ENCODE results near the gene STC2. TPM values are rescaled to one million over a fixed set of nuclear protein-coding genes. Genes with fewer than 3 reads are reported as not detected.

Gene STC2
- total RNA-seq, 1 donor from 2014 or later: 26.0 TPM

DNA sequence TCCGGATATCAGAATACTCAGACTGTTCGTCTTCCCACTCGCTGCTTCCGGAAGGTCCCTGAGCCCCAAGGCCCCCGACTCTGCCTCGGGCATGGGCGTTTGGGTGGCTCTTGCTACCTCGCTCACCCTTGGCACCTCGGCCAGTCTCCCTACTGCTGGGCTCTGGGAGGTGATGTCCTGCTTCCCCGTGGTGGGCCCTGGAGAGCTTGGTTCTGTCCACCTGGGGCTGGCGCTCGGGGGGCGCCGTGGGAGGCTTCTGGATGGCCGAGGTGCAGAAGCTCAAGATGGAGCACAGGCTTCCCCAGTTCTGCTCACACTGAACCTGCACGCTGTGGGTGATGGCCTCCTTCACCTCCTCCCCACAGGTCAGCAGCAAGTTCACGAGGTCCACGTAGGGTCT, 10.4 kb downstream of the STC2 start:
- DNase-seq (ENCODE audit: low spot score in 2 of 2, unreplicated experiment in 2 of 2): no peak
- Mint-ChIP-seq H3K27me3 (ENCODE audit: low read depth) (no peaks in the 10 kb centered on the region), H3K4me1 (peaks cover 66% of the 10 kb centered on the region), H3K9me3 (no peaks in the 10 kb centered on the region), H3K27ac (peak overlapping the region; percentile 98), H3K4me3 (no peak overlapping the region), H3K36me3 (peaks cover 26% of the 10 kb centered on the region)
- TF ChIP-seq, protein P1, sequence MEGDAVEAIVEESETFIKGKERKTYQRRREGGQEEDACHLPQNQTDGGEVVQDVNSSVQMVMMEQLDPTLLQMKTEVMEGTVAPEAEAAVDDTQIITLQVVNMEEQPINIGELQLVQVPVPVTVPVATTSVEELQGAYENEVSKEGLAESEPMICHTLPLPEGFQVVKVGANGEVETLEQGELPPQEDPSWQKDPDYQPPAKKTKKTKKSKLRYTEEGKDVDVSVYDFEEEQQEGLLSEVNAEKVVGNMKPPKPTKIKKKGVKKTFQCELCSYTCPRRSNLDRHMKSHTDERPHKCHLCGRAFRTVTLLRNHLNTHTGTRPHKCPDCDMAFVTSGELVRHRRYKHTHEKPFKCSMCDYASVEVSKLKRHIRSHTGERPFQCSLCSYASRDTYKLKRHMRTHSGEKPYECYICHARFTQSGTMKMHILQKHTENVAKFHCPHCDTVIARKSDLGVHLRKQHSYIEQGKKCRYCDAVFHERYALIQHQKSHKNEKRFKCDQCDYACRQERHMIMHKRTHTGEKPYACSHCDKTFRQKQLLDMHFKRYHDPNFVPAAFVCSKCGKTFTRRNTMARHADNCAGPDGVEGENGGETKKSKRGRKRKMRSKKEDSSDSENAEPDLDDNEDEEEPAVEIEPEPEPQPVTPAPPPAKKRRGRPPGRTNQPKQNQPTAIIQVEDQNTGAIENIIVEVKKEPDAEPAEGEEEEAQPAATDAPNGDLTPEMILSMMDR (IDR thresholded peaks at IDR 0.05; ENCODE audit: unreplicated experiment): no peak

DNA sequence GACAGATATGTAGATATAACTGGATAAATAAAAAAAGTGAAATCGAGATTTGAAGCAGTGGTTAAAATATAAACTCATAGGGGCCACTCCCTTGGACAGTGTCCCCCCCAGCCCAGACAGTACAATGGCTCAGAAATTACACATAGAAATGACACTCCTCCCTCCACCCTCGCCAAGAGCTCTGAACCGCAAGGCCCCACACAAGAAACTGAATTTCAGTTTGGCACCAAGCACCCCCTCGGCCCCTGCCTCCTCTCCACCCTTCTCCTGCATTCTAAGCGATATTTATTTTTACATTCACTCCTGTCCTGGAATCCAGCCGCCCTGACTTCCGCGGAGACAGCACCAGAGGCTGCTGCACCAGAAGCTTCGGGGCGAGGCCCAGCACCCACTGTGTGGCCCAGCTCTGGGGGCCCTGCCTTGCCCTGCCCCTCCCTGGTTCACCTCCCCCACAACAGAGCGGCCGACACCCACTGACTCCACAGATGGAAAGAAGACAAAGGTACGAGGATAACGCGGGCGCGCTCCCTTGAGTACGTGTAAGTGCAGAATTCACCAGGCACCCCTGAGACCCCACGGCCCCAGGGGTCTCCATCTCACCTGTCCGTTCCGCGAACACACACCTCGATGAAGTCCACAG, 11.0 kb downstream of the STC2 start:
- Mint-ChIP-seq H3K36me3 (peaks cover 19% of the 10 kb centered on the region), H3K4me1 (peaks cover 73% of the 10 kb centered on the region), H3K4me3 (no peak overlapping the region), H3K27ac (peak overlapping the region; percentile 98), H3K9me3 (no peaks in the 10 kb centered on the region), H3K27me3 (ENCODE audit: low read depth) (no peaks in the 10 kb centered on the region)
- no peak for DNase-seq (ENCODE audit: low spot score in 2 of 2, unreplicated experiment in 2 of 2)
- TF ChIP-seq, protein P1 (IDR thresholded peaks at IDR 0.05; ENCODE audit: unreplicated experiment): no peak

DNA sequence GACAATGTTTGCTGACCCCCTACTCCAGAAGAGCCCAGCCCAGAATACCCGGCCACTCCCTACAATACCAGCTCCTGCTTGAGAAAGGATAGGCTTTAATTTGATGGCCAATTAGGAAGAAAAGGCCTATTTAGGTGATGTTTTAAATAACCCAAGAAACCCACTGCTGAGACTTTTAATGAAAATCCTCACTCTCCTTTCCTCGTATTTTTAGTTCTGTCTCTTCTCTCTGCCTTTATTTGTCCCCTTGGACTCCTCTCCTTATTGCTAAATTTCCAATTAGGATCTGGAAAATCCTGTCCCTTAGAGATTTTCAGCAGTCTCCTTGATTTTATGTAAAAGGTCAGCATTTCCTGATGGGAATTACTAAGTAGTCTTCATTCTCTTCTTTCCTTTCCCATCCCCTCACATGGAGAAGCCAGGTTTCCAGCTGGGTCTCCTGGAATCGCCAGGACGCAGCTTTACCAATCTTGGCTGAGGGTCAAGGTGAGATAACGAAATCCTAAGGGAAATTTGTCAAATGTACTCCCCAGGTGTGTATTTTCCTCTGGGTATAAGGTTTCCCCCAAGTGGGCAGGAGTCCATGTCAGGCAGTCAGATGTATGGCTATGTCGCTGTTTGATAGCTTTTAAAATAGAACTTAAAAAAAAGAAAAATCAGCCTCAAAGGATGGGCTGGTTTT, 11.7 kb downstream of the STC2 start:
- Mint-ChIP-seq H3K9me3 (no peaks in the 10 kb centered on the region), H3K27ac (peak overlapping the region; percentile 98), H3K27me3 (ENCODE audit: low read depth) (no peaks in the 10 kb centered on the region), H3K4me1 (peaks cover 80% of the 10 kb centered on the region), H3K4me3 (peak overlapping the region; percentile 15), H3K36me3 (peaks cover 17% of the 10 kb centered on the region)
- no peak for DNase-seq (ENCODE audit: low spot score in 2 of 2, unreplicated experiment in 2 of 2)
- TF ChIP-seq, protein P1 (IDR thresholded peaks at IDR 0.05; ENCODE audit: unreplicated experiment): no peak

DNA sequence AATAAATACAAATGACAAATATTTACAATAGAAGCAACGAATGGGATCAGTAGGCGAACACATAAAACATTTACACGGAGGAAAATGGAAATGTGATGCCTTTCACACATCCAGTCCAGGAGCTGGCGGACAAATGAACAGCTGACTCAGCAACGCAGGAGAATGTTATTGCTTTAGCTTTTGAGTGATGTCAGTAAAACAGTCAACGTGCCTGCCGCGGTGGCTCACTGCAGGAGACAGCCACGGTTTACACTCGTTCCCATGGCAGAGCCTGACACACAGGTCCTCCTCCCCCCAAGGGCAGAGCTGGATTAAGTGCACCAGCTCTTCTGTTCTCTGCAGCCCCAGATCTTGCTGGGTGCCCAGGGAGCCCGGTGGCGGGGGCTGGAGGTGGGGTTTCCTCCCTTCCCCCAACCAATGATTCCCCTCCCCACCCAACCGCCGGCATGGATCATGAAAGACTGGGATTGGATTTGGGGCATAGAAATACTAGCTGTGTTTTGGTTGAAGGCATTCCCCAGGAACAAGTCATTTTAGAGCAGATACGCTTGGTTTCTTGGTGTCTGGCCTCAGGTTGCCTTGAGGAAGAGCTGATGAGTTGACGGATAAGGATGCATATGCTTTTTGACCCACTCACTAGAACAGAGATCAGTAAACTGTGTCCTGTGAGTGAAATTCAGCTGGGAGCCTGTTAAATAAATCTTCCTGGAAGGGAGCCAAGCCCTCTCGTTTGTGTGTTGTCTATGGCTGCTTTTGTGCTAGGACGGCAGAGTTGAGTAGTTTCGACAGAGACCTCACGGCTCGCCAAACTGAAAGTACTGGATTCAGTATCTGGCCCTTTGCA, 12.5 kb downstream of the STC2 start:
- no peak for DNase-seq (ENCODE audit: low spot score in 2 of 2, unreplicated experiment in 2 of 2)
- H3K36me3 Mint-ChIP-seq: peaks cover 15% of the 10 kb centered on the region
- peaks cover 85% of the 10 kb centered on the region for H3K4me1 Mint-ChIP-seq
- H3K9me3 Mint-ChIP-seq: no peaks in the 10 kb centered on the region
- H3K27me3 Mint-ChIP-seq (ENCODE audit: low read depth): no peaks in the 10 kb centered on the region
- peak overlapping the region; percentile 15 for H3K4me3 Mint-ChIP-seq
- TF ChIP-seq, protein P1 (IDR thresholded peaks at IDR 0.05; ENCODE audit: unreplicated experiment): no peak
- H3K27ac Mint-ChIP-seq: peak overlapping the region; percentile 98

DNA sequence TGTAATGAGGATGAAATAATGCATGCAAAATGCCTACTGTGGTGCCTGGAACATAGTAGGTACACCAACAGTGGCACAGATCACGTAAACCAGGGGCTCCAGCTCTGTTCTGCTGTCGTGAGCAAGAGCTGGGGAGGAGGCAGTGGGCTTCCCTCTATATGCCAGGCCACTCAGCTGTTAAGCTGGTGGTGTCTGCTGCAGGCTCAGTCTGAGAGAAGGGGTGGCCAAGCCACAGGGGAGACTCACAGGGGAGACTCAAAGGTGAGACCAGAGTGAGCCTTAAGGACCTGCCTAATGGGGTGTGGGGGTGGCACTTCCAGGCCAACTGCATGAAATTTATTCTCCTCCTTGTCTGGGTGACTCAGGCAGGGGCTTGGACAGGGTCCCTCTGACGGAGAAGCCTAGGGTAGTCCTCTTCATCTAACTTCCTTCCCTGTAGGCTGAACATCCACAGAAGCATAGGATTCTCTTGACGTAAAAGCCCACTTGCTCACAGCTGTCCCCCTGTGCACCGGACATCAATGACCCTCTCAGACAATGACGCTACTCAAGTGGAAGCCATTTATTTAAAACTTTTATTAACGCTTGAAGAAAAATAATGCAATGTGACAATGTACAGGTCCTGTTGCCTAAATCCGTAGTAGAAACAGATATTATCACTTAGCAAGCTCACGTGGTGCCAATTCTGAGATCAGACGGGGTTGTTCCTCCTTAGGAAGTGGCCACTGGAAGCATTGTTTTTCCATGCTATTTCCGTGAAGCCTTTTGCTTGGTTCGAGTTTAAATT, 13.9 kb downstream of the STC2 start:
- Mint-ChIP-seq H3K36me3 (peaks cover 12% of the 10 kb centered on the region), H3K4me1 (peaks cover 85% of the 10 kb centered on the region)
- TF ChIP-seq, protein P1 (IDR thresholded peaks at IDR 0.05; ENCODE audit: unreplicated experiment): no peak

More for the DNA sequence above, 13.9 kb downstream of the STC2 start:
- DNase-seq (ENCODE audit: low spot score in 2 of 2, unreplicated experiment in 2 of 2): no peak
- Mint-ChIP-seq H3K27me3 (ENCODE audit: low read depth) (no peaks in the 10 kb centered on the region), H3K9me3 (no peaks in the 10 kb centered on the region), H3K4me3 (no peak overlapping the region), H3K27ac (peak overlapping the region; percentile 40)

All from mesothelial cell of epicardium (in vitro differentiated cells).